ENCODE measurements around the gene OCA2. TPM values are rescaled to one million over a fixed set of nuclear protein-coding genes. Genes with fewer than 3 reads are reported as not detected.

The OCA2 gene
- total RNA-seq, 3 donors from 2014 or later (not counting 1 experiment from before 2014, with no cell fraction given), result 0.35 to 1.5 (median 0.56) TPM

DNA sequence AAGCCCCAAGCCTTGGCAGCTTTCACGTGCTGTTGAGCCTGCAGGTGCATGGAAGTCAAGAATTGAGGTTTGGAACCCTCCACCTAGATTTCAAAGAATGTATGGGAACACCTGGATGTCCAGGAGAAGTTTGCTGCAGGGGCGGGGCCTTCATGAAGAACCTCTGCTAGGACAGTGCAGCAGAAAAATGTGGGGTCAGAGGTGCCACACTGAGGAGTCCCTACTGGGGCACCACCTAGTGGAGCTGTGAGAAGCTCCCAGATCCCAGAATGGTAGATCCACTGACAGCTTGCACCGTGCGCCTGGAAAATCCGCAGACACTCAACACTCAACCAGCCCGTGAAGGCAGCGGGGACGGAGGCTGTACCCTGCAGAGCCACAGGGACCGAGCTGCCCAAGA is 201.6 kb downstream of the OCA2 start:
- H3K4me3 ChIP-seq (ENCODE audit: low read length), result no peak overlapping the region
- H3K4me1 ChIP-seq (ENCODE audit: control insufficient read depth, insufficient read depth, low read length), result no peaks in the 10 kb centered on the region
- H3K27me3 Mint-ChIP-seq (ENCODE audit: low read depth in 2 of 2), result no peaks in the 10 kb centered on the region
- no peak overlapping the region for H3K27ac ChIP-seq (ENCODE audit: low read length)
- no peak overlapping the region for H3K4me3 Mint-ChIP-seq
- DNase-seq (no peak), ATAC-seq (no peak)
- H3K9me3 Mint-ChIP-seq, result peaks cover 6 to 17% of the 10 kb centered on the region in 2 donors
- 74% methylated on average over 9 of the region's 9 CpGs for WGBS (ENCODE audit: insufficient coverage)
- no peaks in the 10 kb centered on the region for H3K4me1 Mint-ChIP-seq
- H3K36me3 ChIP-seq (ENCODE audit: control insufficient read depth, insufficient read depth, low read length), result no peaks in the 10 kb centered on the region
- intact Hi-C loops (cut with micrococcal nuclease), result no loop called here
- H3K9me3 ChIP-seq (ENCODE audit: control insufficient read depth, insufficient read depth, low read length), result peaks cover 16% of the 10 kb centered on the region
- no peak overlapping the region for H3K27ac Mint-ChIP-seq
- TF ChIP-seq, protein P1, sequence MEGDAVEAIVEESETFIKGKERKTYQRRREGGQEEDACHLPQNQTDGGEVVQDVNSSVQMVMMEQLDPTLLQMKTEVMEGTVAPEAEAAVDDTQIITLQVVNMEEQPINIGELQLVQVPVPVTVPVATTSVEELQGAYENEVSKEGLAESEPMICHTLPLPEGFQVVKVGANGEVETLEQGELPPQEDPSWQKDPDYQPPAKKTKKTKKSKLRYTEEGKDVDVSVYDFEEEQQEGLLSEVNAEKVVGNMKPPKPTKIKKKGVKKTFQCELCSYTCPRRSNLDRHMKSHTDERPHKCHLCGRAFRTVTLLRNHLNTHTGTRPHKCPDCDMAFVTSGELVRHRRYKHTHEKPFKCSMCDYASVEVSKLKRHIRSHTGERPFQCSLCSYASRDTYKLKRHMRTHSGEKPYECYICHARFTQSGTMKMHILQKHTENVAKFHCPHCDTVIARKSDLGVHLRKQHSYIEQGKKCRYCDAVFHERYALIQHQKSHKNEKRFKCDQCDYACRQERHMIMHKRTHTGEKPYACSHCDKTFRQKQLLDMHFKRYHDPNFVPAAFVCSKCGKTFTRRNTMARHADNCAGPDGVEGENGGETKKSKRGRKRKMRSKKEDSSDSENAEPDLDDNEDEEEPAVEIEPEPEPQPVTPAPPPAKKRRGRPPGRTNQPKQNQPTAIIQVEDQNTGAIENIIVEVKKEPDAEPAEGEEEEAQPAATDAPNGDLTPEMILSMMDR (IDR thresholded peaks at IDR 0.05), result no peak
- H3K36me3 Mint-ChIP-seq, result peaks cover 14% of the 10 kb centered on the region
- no peaks in the 10 kb centered on the region for H3K27me3 ChIP-seq (ENCODE audit: control insufficient read depth, insufficient read depth, low read length)

DNA sequence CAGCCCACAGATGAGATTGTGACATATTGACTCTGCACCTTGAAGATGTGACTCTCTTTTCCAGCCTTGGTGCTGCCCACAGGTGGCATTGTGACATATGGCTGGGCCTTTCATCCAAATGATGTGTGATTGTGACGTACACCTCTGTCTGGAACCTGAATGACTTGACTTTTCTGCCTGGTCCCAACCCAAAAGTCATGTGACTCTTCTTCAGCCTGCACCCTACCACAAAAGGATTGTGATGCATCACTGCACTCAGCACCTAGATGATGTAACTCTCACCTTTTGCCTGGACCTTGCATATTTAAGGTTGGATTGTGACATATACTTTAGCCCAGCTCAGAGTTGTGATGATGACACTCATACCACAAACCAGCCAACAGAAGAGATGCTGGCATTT is 204.5 kb downstream of the OCA2 start:
- Mint-ChIP-seq H3K4me1 (no peaks in the 10 kb centered on the region), H3K27ac (no peak overlapping the region), H3K27me3 (ENCODE audit: low read depth in 2 of 2) (no peaks in the 10 kb centered on the region), H3K4me3 (no peak overlapping the region), H3K9me3 (peaks cover 12 to 25% of the 10 kb centered on the region in 2 donors), H3K36me3 (peaks cover 28% of the 10 kb centered on the region)
- H3K9me3 ChIP-seq (ENCODE audit: control insufficient read depth, insufficient read depth, low read length), result peaks cover 16% of the 10 kb centered on the region
- no peaks in the 10 kb centered on the region for H3K27me3 ChIP-seq (ENCODE audit: control insufficient read depth, insufficient read depth, low read length)
- no peak for ATAC-seq
- no peak overlapping the region for H3K4me3 ChIP-seq (ENCODE audit: low read length)
- TF ChIP-seq, protein P1 (IDR thresholded peaks at IDR 0.05), result no peak
- H3K4me1 ChIP-seq (ENCODE audit: control insufficient read depth, insufficient read depth, low read length), result no peaks in the 10 kb centered on the region
- no peaks in the 10 kb centered on the region for H3K36me3 ChIP-seq (ENCODE audit: control insufficient read depth, insufficient read depth, low read length)
- intact Hi-C loops (cut with micrococcal nuclease), result no loop called here
- WGBS (ENCODE audit: insufficient coverage), result 88% methylated on average over 1 of the region's 1 CpG
- no peak overlapping the region for H3K27ac ChIP-seq (ENCODE audit: low read length)
- no peak for DNase-seq

DNA sequence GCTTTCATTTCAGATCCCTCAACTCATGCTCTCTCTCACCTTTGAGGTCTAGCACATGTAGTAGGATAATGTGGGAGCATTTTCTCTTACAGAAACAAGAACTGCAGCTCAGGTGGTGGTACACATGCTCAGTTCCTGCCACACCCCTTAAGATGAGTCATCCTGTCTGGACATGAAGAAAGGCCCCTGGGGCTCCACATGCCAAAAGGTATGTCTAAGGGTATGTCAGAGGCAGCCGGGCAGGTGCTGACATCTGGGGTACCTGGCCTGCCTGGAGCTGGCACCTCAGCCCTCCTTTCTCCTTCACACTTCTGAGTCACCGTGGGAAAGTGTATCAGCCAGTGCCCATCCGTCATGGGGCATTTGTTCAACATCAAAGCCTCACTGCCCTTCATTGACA is 209.9 kb downstream of the OCA2 start:
- no peaks in the 10 kb centered on the region for H3K4me1 Mint-ChIP-seq

DNA sequence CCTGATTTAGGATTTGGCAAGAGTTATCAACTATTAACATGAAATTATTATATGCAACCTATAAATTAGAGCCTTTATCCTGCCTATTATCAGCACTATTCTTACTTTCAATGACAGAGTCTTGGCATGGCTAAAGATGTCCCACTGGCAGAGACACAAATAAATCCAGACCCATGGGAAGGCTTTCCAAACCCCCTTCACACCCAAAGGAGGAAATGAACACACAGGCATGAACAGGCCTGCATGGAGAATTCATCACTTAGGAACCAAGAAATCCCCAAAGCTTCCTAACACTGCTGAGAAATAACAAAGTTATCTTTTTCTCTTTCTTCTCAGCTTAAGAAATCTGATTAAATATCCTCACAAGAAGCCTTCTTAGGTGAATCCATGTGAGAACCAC is 213.9 kb downstream of the OCA2 start:
- H3K36me3 ChIP-seq (ENCODE audit: control insufficient read depth, insufficient read depth, low read length), result no peaks in the 10 kb centered on the region
- Mint-ChIP-seq H3K4me3 (no peak overlapping the region), H3K27ac (no peak overlapping the region), H3K4me1 (no peaks in the 10 kb centered on the region), H3K27me3 (ENCODE audit: low read depth in 2 of 2) (no peaks in the 10 kb centered on the region), H3K36me3 (no peaks in the 10 kb centered on the region), H3K9me3 (peaks cover 18 to 20% of the 10 kb centered on the region in 2 donors)
- TF ChIP-seq, protein P1 (IDR thresholded peaks at IDR 0.05), result no peak
- ATAC-seq (no peak), DNase-seq (no peak)
- intact Hi-C loops (cut with micrococcal nuclease), result no loop called here
- no peak overlapping the region for H3K4me3 ChIP-seq (ENCODE audit: low read length)
- no peak overlapping the region for H3K27ac ChIP-seq (ENCODE audit: low read length)
- H3K9me3 ChIP-seq (ENCODE audit: control insufficient read depth, insufficient read depth, low read length), result peaks cover 16% of the 10 kb centered on the region
- no peaks in the 10 kb centered on the region for H3K27me3 ChIP-seq (ENCODE audit: control insufficient read depth, insufficient read depth, low read length)
- H3K4me1 ChIP-seq (ENCODE audit: control insufficient read depth, insufficient read depth, low read length), result no peaks in the 10 kb centered on the region

More for the DNA sequence above, 209.9 kb downstream of the OCA2 start:
- no peaks in the 10 kb centered on the region for H3K4me1 ChIP-seq (ENCODE audit: control insufficient read depth, insufficient read depth, low read length)
- H3K4me3 ChIP-seq (ENCODE audit: low read length), result no peak overlapping the region
- intact Hi-C loops (cut with micrococcal nuclease), result no loop called here
- no peak overlapping the region for H3K27ac ChIP-seq (ENCODE audit: low read length)
- no peak overlapping the region for H3K27ac Mint-ChIP-seq
- no peaks in the 10 kb centered on the region for H3K27me3 ChIP-seq (ENCODE audit: control insufficient read depth, insufficient read depth, low read length)
- DNase-seq (no peak), ATAC-seq (no peak)
- 97% methylated on average over 3 of the region's 3 CpGs for WGBS (ENCODE audit: insufficient coverage)
- H3K36me3 ChIP-seq (ENCODE audit: control insufficient read depth, insufficient read depth, low read length), result no peaks in the 10 kb centered on the region
- peaks cover 14% of the 10 kb centered on the region for H3K9me3 ChIP-seq (ENCODE audit: control insufficient read depth, insufficient read depth, low read length)
- TF ChIP-seq, protein P1 (IDR thresholded peaks at IDR 0.05), result no peak
- H3K4me3 Mint-ChIP-seq, result no peak overlapping the region
- peaks cover 21 to 31% of the 10 kb centered on the region in 2 donors for H3K9me3 Mint-ChIP-seq
- H3K27me3 Mint-ChIP-seq (ENCODE audit: low read depth in 2 of 2), result no peaks in the 10 kb centered on the region
- H3K36me3 Mint-ChIP-seq, result peaks cover 17% of the 10 kb centered on the region
